HuH-7.5 (cell line): ENCODE data around the gene UQCR10.

ENCODE experiments used
- DNase-seq: peaks from one replicate; pipeline ENCODE4 v3.0.0; 2011; ENCODE audit warnings: low spot score

UQCR10 gene

GRCh38 chr22:29765905-29766631, 1.1 kb upstream of the UQCR10 start:
- peak; percentile 47 for DNase-seq

- peak; percentile 93 for DNase-seq
These were observed 468 bp upstream of the UQCR10 start, which contains the start of gene ZMAT5 for GRCh38 chr22:29766632-29767170. Gene ZMAT5, minus strand, starts transcription at chr22:29767007. Its CDS starts 18,463 bp downstream, at chr22:29748544.

DNA sequence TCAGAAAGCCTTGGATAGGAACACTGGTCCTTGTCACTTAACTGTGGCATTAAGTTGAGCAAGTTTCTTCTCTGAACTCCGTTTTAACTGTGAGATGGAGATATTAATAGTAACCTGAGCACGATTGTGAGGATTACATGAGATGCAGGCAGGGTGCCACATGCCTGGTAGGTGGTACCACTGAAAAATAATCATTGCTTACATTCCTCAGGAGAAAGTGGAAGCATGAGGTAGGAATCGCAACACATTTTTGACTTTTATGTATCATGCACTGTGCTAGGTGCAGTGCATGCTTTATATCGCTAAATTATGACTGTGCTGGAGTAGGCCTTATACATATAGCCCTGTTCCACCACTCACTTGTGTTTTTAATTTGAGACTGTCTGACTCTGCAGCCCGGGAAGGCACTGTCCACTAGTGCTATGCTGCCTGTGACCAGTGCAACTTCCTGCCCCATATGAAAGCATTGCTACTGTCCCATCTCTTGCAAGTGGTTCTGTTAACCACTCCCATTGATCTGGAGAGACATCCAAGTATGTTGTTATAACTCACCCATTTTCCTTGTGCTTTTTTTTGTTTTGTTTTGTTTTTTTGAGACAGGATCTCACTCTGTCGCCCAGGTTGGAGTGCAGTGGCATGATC, 1.0 kb downstream of the UQCR10 start:
- DNase-seq, result no peak

- no peak for DNase-seq
These were observed 2.7 kb downstream of the UQCR10 start for GRCh38 chr22:29769723-29770321.

- DNase-seq, result no peak
These were observed 5.0 kb downstream of the UQCR10 start for GRCh38 chr22:29772170-29772641.

GRCh38 chr22:29773233-29773632, 6.1 kb downstream of the UQCR10 start:
- no peak for DNase-seq

- DNase-seq, result no peak
These were observed 13.1 kb downstream of the UQCR10 start for GRCh38 chr22:29780220-29780619.

- no peak for DNase-seq
These were observed 13.8 kb downstream of the UQCR10 start for GRCh38 chr22:29780748-29781676.

DNA sequence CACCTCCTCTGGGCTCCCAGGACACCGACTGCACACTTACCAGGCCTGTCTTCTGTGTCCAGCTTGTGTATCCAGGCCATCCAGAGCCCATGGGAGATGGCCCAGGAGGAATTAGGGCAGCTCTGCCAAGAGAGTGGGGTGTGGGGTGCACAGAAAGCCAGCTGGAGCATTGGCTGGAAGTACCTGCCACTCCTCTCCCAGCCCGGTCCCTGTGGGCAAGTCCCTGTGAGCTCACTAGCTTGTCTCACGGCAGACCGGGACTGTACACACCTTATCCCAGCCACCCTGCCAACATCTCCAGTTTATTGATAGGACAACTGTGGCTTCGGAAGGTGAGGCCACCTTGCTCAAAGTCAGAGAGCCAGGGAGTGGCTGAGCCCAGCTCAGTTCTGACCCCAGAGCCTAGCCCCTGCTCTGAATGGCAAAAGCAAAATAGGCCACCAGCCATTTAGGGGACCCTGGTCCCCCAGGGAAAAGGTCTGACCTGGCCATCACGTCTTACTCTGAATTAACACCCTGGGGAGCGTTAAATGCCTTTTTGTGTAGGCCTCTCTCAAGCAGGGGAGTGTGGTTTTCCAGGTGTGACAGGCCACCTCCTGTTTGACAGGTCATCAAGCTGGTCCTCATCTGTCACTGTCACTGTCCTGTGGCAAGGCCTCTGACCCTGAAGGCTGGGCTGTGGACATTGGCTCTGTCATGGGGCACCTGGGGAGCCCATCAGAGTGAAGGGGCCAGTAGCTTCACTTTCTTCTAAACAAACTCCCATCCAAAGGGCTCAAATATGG, 15.1 kb downstream of the UQCR10 start:
- DNase-seq, result no peak

- no peak for DNase-seq
These were observed 17.5 kb downstream of the UQCR10 start for GRCh38 chr22:29784451-29785361.

DNA sequence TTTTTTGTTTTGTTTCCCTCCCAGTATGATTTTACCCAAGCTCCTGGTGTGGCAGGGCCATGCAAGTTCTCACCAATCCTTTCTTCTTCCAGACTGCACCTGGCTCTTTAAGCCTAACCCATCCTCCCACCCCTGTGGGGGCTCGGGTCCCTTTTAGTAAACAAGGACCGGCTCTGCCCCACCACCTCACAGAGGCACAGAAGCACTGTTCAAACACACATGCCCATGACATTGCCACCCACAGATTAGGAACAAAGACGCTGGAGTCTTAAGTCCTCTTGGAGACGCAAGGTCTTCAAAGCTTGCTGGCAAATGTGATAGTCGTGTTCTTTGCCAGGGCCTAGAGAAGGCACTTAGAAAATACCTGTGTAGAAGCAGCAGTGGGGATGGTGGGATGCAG, 18.9 kb downstream of the UQCR10 start:
- no peak for DNase-seq

DNA sequence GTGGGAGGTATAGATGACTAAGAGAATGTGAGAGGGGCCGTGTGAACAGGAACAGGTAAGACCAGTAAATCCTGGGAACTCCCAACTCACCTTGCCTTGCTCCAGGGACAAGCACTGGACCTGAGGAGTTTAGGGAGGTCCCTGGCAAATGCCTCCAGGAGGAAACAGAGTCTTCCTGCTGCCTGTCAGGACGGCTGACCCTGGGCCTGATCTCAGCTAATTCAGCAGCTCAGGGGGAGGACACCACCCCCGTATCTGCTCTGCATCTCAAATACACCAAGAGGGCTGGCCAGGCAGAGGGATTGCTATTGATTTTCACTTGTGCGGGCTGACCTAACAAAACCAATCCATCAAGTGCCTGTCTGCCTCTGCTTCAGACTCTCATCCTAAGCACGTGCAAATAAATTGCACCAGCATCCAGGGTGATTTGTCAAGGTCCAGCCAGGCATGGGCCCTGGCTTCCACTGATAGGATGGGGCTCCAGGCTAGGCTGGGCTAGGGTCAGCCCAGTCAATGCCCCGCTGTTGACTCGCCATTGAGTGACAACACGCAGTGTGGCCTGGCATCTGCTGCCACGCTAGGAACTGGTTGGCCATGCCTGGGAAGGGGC, 20.3 kb downstream of the UQCR10 start:
- DNase-seq, result no peak

DNA sequence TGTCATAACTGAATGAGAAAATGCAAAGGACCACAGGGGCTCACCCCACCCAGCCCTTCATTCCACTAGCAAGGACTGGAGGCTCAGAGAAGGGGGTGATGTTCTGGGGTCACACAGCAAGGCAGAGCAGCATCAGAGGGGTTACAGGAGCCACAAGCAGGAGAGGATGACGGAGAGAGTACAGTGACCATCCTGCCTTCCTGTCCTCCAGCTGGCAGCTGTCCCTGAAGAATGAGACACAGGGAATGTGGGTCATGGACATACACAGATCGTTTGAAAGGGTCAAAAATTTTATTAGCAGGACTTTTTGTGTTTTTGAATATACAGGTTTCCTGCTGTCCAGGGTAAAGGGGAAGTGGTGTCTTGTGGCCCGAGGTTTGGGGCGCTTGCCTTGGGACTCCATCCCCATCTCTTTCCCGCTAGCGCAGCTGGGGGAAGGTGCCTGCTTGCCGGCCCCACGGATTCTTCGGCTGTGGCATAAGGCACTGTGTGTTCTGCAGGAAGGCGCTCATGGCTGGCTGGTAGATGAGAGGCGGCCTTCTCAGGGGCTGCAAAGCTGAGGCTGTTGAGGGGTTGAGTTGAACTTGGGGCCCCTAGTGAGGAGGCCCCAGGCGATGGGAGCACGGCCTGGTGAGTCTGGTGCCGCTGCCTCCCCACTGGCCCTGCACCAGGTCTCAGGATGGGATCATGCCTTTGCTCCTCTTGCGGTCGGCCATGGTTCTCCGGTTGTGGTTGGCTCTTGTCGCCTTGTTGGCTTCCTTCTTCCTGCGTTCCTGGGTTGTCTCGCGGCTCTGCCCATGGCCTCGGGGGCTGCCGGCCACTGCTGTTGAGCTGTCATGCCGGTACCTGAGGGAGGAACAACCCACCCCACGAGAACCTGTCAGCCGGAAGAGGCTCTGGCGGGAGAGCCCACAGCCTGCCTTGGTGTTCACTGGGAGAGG, 21.4 kb downstream of the UQCR10 start:
- DNase-seq, result no peak

- no peak for DNase-seq
These were observed 22.9 kb downstream of the UQCR10 start for GRCh38 chr22:29790061-29790460.

DNA sequence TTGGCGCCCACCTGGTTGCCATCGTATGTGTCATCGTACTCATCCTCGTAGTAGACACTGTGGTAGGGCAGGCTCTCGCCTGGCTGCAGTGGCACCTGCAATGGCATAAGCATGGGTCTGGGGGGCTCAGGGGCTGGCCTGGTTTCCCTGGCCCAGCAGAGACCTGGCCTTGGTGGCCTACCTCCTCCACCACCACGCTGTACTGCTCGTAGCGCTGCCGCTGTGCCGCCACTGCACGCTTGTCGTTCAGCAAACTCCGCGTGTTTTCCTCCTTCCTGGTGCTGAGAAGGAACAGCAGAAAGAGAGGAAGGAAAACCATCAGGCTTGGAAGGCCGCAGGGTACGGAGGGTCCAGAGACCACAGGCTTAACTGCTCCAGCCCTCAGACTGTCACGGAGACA, 26.2 kb downstream of the UQCR10 start:
- DNase-seq, result no peak

GRCh38 chr22:29795663-29796062, 28.5 kb downstream of the UQCR10 start:
- DNase-seq, result no peak

DNA sequence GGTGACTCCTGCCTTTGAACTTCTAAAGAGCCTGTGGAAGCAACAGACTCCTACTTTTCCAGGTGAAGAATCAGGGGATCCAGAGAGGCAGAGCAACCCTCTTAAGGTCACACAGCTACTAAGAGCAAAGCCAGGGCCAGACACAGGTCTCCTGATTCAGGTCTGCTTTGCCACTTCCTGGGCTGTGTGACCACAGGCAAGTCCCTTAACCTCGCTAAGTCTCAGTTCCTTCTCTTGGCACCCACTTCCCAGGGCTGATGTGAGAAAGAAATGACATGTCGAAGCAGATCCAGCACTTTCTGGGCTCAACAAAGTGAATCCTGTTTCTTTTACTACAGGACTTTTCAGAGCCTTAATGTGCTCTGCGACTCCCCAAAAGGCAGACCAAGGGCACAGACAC, 30.2 kb downstream of the UQCR10 start:
- DNase-seq, result no peak

DNA sequence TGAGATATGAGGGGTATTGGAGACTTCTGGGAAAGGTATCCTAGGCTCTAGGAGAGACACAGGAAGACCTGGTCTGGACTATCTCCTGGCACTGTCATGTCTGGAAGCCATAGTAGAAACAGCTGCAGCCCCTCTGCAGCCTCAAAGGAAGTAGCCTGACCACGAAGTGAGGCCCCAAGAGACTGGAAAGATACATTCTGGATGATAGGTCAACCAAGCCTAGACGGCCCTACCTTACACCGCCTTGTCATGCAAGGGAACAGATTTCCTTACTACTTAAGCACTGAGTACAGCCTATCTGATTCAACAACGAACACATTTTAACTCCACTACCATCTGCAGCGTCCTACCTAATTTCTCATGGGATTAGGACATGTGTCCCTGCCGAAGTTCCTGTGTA, 31.1 kb downstream of the UQCR10 start:
- no peak for DNase-seq
